ENCODE data around the gene IL36A.

The IL36A gene

GRCh38 chr2:112967023-112967422, 38.2 kb upstream of the IL36A start:
- TF ChIP-seq CTCF (IDR thresholded peaks at IDR 0.05; ENCODE audit: control insufficient read depth, extremely low read depth, insufficient read depth), result no peak
- no peak overlapping the region for H3K4me3 ChIP-seq (ENCODE audit: low read depth, low read length)
- no peak for DNase-seq (ENCODE audit: low read depth)

- TF ChIP-seq CTCF (IDR thresholded peaks at IDR 0.05; ENCODE audit: control insufficient read depth, extremely low read depth, insufficient read depth), result no peak
- DNase-seq (ENCODE audit: low read depth), result no peak
- no peak overlapping the region for H3K4me3 ChIP-seq (ENCODE audit: low read depth, low read length)
Measured at GRCh38 chr2:112972423-112973086, 32.7 kb upstream of the IL36A start.

- H3K4me3 ChIP-seq (ENCODE audit: low read depth, low read length), result no peak overlapping the region
- no peak for TF ChIP-seq CTCF (IDR thresholded peaks at IDR 0.05; ENCODE audit: control insufficient read depth, extremely low read depth, insufficient read depth)
- no peak for DNase-seq (ENCODE audit: low read depth)
Measured at GRCh38 chr2:112973156-112973555, 32.1 kb upstream of the IL36A start.

- no peak for TF ChIP-seq CTCF (IDR thresholded peaks at IDR 0.05; ENCODE audit: control insufficient read depth, extremely low read depth, insufficient read depth)
- no peak within 1 kb of the TSS for H3K4me3 ChIP-seq (ENCODE audit: low read depth, low read length)
- DNase-seq (ENCODE audit: low read depth), result no peak
Measured at GRCh38 chr2:112977559-112978056, 27.7 kb upstream of the IL36A start, which contains the start of gene IL36G. TSS of gene IL36G (plus strand) at chr2:112978006. CDS start at chr2:112978639, 633 bp downstream.

- TF ChIP-seq CTCF (IDR thresholded peaks at IDR 0.05; ENCODE audit: control insufficient read depth, extremely low read depth, insufficient read depth), result no peak
- no peak overlapping the region for H3K4me3 ChIP-seq (ENCODE audit: low read depth, low read length)
- no peak for DNase-seq (ENCODE audit: low read depth)
Measured at GRCh38 chr2:112979731-112980130, 25.5 kb upstream of the IL36A start.

- no peak for TF ChIP-seq CTCF (IDR thresholded peaks at IDR 0.05; ENCODE audit: control insufficient read depth, extremely low read depth, insufficient read depth)
- no peak overlapping the region for H3K4me3 ChIP-seq (ENCODE audit: low read depth, low read length)
Measured at GRCh38 chr2:112980537-112980936, 24.7 kb upstream of the IL36A start.

GRCh38 chr2:112985090-112985489, 20.2 kb upstream of the IL36A start:
- no peak for TF ChIP-seq CTCF (IDR thresholded peaks at IDR 0.05; ENCODE audit: control insufficient read depth, extremely low read depth, insufficient read depth)
- no peak for DNase-seq (ENCODE audit: low read depth)
- H3K4me3 ChIP-seq (ENCODE audit: low read depth, low read length), result no peak overlapping the region

More at GRCh38 chr2:112980537-112980936, 24.7 kb upstream of the IL36A start:
- DNase-seq (ENCODE audit: low read depth), result no peak

Measured in LNCaP clone FGC (cell line).